Measurements from ENCODE around the gene TRAPPC12. TPM values are rescaled to one million over a fixed set of nuclear protein-coding genes. Genes with fewer than 3 reads are reported as not detected.

The TRAPPC12 gene
- total RNA-seq, 4 donors from 2014 or later, result 41.3 to 83.6 (median 52.0) TPM

DNA sequence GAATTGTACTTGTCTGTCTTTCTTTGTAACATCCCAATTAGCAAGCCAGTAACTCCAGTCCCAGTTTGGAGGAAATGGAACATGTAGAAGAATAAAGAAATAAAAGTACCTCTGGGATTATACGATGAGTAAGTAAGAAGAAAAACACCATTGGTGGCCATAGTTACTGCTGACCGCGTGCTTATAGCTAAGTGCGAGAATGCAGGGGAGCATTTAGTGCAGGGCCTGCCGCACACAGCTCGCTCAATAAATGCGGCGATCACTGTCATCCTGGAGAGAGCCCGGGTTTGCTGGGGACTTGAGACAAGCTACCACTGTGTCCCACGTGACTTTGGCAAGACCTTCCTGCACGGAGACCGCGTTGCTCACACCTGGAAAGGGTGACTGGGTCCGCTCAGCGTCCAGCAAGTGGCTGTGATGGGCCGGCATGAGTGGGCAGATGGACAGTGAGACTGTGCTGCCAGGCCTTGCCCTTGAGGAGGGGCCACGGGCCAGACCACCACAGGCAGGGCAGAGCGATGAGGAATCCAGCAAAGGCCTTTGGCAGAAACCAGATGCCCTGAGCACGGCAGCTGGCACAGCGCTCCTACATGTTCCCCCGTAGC lies 85.0 kb downstream of the TRAPPC12 start:
- TF ChIP-seq, protein P1, sequence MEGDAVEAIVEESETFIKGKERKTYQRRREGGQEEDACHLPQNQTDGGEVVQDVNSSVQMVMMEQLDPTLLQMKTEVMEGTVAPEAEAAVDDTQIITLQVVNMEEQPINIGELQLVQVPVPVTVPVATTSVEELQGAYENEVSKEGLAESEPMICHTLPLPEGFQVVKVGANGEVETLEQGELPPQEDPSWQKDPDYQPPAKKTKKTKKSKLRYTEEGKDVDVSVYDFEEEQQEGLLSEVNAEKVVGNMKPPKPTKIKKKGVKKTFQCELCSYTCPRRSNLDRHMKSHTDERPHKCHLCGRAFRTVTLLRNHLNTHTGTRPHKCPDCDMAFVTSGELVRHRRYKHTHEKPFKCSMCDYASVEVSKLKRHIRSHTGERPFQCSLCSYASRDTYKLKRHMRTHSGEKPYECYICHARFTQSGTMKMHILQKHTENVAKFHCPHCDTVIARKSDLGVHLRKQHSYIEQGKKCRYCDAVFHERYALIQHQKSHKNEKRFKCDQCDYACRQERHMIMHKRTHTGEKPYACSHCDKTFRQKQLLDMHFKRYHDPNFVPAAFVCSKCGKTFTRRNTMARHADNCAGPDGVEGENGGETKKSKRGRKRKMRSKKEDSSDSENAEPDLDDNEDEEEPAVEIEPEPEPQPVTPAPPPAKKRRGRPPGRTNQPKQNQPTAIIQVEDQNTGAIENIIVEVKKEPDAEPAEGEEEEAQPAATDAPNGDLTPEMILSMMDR (IDR thresholded peaks at IDR 0.05; ENCODE audit: low read depth), result no peak

DNA sequence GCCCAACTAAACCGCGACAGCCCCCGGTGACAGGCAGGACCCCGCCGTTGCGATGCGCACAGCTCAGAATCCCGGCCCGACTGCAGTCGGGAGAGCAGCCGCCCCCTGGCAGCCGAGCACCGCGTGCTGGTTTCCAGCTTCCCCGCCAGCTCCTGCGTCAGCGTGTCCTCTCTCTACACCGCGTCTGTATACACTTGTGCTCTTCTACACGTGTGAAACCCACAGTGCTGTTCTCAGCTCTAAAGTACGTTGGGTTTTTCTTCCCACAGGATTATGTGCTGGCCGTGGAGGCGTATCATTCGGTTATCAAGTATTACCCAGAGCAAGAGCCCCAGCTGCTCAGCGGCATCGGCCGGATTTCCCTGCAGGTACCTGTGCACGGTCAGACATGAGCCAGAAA lies 85.8 kb downstream of the TRAPPC12 start:
- TF ChIP-seq, protein P1 (IDR thresholded peaks at IDR 0.05; ENCODE audit: low read depth), result no peak

DNA sequence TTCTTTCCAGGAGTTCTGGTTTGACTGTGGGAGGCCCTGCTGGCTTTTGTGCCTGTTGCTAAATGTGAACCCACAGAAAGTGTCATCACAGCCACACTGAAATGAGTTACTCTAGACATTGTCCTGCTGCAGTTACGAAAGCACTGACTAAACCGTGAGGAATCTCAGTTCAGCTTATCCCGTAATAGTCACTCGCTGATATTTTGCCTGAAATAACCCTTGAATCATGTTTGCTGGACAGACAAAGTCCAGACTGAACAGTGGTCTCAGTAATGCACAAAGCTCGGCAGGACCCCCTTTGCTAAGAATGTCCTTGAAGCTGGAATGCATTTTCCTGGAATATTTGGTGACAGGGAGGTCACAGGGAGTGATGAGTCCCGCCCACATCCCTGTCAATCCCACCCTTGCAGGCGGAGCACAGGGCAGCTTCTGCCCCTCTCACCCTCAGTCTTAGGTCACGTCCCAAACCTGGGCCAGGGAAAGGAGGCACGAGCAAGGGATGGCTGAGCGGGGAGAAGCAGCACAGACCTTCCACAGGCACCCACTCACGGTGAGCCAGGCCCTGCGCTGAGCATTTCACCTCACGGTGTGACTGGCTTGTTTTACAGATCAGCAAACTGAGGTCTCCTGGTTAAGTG lies 86.5 kb downstream of the TRAPPC12 start:
- TF ChIP-seq, protein P1 (IDR thresholded peaks at IDR 0.05; ENCODE audit: low read depth), result no peak

DNA sequence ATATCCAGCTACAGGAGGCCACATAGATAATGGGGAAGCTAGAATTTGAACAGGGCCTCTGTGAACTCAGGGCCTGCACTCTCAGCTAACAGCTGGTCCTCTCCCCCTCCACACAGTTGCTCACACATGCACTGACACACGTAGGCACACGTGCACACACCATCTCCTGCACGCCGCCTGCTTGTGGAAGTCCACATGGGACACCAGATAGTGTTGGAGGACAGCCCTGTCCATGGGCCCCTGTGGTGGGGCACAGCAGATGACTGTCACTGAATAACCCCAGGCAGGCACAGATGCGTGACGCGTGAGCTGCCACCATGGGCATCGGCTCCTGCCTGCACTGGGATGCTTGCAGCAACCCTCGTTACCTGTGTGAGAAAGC lies 87.0 kb downstream of the TRAPPC12 start:
- TF ChIP-seq, protein P1 (IDR thresholded peaks at IDR 0.05; ENCODE audit: low read depth), result no peak

DNA sequence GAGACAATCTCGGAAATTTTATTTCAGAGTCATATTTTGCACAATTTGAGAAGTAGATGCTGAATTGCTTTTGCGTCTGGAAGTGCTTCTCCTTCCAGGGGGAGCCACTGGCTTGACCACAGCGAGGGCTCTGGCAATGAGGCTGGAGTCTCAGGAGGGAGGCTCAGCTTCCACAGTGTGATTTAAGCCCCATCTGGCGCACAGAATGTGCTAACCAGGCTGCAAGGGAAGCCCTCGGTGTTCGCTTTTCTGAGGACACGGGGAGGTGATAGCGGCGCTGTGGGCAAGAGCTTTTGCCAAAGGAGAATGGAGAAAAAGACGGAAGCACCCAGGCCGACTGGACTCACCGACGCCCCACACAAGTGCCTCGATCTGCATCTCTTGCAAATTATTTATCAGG lies 87.5 kb downstream of the TRAPPC12 start:
- TF ChIP-seq, protein P1 (IDR thresholded peaks at IDR 0.05; ENCODE audit: low read depth), result no peak

DNA sequence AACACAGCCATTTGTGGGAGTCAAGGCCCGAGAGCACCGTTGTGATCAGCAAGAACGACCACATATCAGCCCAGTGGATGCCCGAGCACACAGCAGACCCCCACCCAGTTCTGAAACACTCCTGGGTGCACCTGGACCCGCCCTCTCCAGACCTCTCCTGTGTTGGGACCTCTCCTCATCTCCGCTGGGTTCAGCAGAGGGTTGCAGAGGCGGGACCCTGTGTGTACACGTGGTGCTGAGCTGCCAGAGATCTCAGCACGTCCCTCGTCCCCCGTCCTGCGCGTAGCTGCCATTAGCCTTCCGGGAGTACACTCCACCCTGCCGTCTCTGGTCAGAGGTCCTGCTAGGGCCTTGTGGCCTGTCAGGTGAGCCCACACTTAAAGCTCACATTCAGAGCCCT lies 88.2 kb downstream of the TRAPPC12 start:
- TF ChIP-seq, protein P1 (IDR thresholded peaks at IDR 0.05; ENCODE audit: low read depth), result no peak

DNA sequence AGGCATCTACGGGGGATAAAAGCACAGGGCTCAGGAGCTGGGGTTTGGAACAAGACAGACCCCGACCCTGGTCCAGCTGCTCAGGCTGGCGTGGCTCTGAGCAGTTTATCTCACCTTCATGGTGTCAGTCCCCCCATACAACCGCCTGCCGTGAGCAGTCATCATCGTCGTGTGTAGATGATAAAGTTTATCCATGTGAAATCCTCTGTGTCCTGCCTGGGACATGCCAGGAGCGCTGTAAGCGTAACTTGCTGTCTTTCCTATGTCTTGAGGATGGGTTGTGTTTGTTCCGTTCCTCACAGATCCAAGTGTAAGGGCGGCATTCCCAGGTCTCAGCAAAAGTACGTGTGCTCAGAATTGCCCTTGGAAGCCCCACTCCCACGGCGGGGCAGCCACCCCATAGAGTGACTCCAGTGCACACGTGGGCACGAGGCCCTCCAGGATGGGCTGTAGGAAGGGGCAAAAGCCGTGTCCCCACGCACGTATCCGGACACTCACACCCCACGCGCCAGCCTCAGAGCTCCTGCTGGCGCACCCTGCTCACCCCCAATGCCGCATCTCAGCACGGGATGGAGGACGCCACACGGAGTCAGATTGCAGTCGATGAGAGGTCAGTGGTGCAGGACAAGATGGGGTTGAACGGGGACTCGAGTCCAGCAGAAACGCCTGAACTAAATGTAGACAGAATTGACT lies 88.9 kb downstream of the TRAPPC12 start:
- TF ChIP-seq, protein P1 (IDR thresholded peaks at IDR 0.05; ENCODE audit: low read depth), result no peak

Data from subcutaneous adipose tissue (tissue), 4 donors.